Peyer's patch (tissue), 4 donors: ENCODE results near the gene MYO1D.

Experiments used
- POLR2A ChIP-seq, 2 donors: fragments of 450-650 bp; IDR thresholded peaks; one replicate each; pipeline ENCODE4 v1.5.1; 2017; ENCODE audit warnings: antibody characterized with exemption in 2 of 2, mild to moderate bottlenecking in 2 of 2, moderate library complexity in 2 of 2
- TF ChIP-seq, protein P1 (sequence below), 6 experiments: fragments of 450-650 bp in 4 of 6; fragments of 200-600 bp in 2 of 6; sonication (generic) in 1 of 6; IDR thresholded peaks; one replicate each; pipeline ENCODE4 v1.5.1; 2017 to 2019; ENCODE audit warnings: antibody characterized with exemption in 6 of 6, mild to moderate bottlenecking in 3 of 6, moderate library complexity in 1 of 6

DNA sequence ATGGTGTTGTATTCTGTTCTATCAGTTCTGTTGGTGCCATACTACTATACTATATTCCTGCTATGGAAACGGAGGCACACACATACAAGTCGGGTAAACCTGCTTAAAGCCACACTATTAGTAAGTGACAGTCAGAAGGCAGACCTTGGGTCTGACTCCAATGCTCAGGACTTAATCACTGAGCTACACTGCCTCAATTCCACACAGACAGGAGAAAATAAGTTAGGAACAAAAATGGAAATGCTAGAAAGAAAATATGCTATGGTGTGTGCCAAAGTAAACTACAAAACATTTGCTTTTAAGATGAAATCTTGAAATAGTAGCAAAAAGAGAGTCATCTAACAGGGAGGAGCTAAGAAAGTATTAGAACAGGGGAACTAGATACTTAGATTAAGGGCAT, 48.1 kb downstream of the MYO1D start:
- TF ChIP-seq, protein P1, sequence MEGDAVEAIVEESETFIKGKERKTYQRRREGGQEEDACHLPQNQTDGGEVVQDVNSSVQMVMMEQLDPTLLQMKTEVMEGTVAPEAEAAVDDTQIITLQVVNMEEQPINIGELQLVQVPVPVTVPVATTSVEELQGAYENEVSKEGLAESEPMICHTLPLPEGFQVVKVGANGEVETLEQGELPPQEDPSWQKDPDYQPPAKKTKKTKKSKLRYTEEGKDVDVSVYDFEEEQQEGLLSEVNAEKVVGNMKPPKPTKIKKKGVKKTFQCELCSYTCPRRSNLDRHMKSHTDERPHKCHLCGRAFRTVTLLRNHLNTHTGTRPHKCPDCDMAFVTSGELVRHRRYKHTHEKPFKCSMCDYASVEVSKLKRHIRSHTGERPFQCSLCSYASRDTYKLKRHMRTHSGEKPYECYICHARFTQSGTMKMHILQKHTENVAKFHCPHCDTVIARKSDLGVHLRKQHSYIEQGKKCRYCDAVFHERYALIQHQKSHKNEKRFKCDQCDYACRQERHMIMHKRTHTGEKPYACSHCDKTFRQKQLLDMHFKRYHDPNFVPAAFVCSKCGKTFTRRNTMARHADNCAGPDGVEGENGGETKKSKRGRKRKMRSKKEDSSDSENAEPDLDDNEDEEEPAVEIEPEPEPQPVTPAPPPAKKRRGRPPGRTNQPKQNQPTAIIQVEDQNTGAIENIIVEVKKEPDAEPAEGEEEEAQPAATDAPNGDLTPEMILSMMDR (IDR thresholded peaks at IDR 0.05) = no peak
- TF ChIP-seq POLR2A (IDR thresholded peaks at IDR 0.05) = no peak
